T-cell (primary cell): ENCODE measurements around the gene E2F4. TPM values are rescaled to one million over a fixed set of nuclear protein-coding genes. Genes with fewer than 3 reads are reported as not detected.

ENCODE experiments used
- ATAC-seq, 4 experiments: fragments of 200-7000 bp in 3 of 4; fragments of 150-1000 bp in 1 of 4; cut with Tn5 transposase; replicated peaks in 1 of 4; 1 replicate in 3 of 4; 2 replicates in 1 of 4; pipeline ENCODE4 v1.10.0; 2021; ENCODE audit warnings: moderate library complexity in 3 of 4, mild to moderate bottlenecking in 2 of 4, moderate number of reproducible peaks in 1 of 4
- CTCF ChIA-PET, 2 donors: fragments of 300-600 bp; sonication (Branson Sonifier 250); formaldehyde crosslinking; loops; one replicate each; lab custom pipeline; 2022; ENCODE audit warnings: antibody characterized with exemption in 2 of 2; lab: Charles Lee
- POLR2A ChIA-PET, 2 donors: fragments of 300-600 bp; sonication (Branson Sonifier 250); formaldehyde crosslinking; loops; one replicate each; lab custom pipeline; 2022; ENCODE audit warnings: antibody characterized with exemption in 2 of 2; lab: Charles Lee
- DNase-seq, 35 experiments: peaks; one replicate each; pipeline versions ENCODE4 v3.0.0 to v3.0.0-alpha.2; 2013 to 2023
- H3K27ac ChIP-seq: one replicate; pipeline ENCODE4 v1.5.1; 2013; ENCODE audit warnings: low read length
- H3K27me3 ChIP-seq, 2 experiments: replicated peaks in 1 of 2; 1 replicate in 1 of 2; 2 replicates in 1 of 2; pipeline versions ENCODE4 v1.6.1 to v1.7.0; 2013; ENCODE audit warnings: low read length in 1 of 2, mixed read lengths in 1 of 2; ENCODE audit not compliant: control insufficient read depth in 2 of 2, insufficient read depth in 2 of 2; ENCODE audit errors: extremely low read depth in 1 of 2
- H3K36me3 ChIP-seq, 2 donors: 1 replicate in 1 of 2; 2 replicates in 1 of 2; pipeline versions ENCODE4 v1.6.1 to v1.7.0; 2013; ENCODE audit warnings: low read length in 1 of 2; ENCODE audit not compliant: control insufficient read depth in 2 of 2, insufficient read depth in 1 of 2; ENCODE audit errors: extremely low read depth in 1 of 2
- H3K4me1 ChIP-seq, 2 experiments: 1 replicate in 1 of 2; 2 replicates in 1 of 2; pipeline versions ENCODE4 v1.6.1 to v1.7.0; 2013; ENCODE audit warnings: low read length in 2 of 2, mixed read lengths in 1 of 2; ENCODE audit not compliant: insufficient read depth in 2 of 2, control insufficient read depth in 1 of 2; ENCODE audit errors: extremely low read depth in 1 of 2
- H3K4me3 ChIP-seq, 2 donors: 1 replicate in 1 of 2; 2 replicates in 1 of 2; pipeline versions ENCODE4 v1.5.1 to v1.7.0; 2013; ENCODE audit warnings: mild to moderate bottlenecking in 2 of 2, low read length in 1 of 2, moderate library complexity in 1 of 2; ENCODE audit not compliant: control insufficient read depth in 1 of 2; ENCODE audit errors: extremely low read depth in 1 of 2
- H3K9me3 ChIP-seq: 2 replicates; pipeline ENCODE4 v1.7.0; 2013
- H3K27ac Mint-ChIP-seq, 2 donors: one replicate each; pipeline ENCODE4 v1.8.0; 2020 to 2021; ENCODE audit warnings: mild to moderate bottlenecking in 2 of 2, mixed read lengths in 2 of 2
- H3K27me3 Mint-ChIP-seq, 2 donors: one replicate each; pipeline ENCODE4 v1.8.0; 2021 to 2022; ENCODE audit warnings: mixed read lengths in 2 of 2
- H3K36me3 Mint-ChIP-seq: one replicate; pipeline ENCODE4 v1.8.0; 2021; ENCODE audit warnings: mixed read lengths
- H3K4me1 Mint-ChIP-seq, 3 donors: one replicate each; pipeline ENCODE4 v1.8.0; 2020 to 2022; ENCODE audit warnings: mixed read lengths in 3 of 3, mild to moderate bottlenecking in 1 of 3
- H3K4me3 Mint-ChIP-seq, 3 donors: one replicate each; pipeline ENCODE4 v1.8.0; 2020 to 2022; ENCODE audit warnings: mild to moderate bottlenecking in 3 of 3, mixed read lengths in 3 of 3, moderate library complexity in 3 of 3
- H3K9me3 Mint-ChIP-seq, 3 donors: one replicate each; pipeline ENCODE4 v1.8.0; 2020 to 2022; ENCODE audit warnings: mixed read lengths in 3 of 3
- WGBS: methylation state at CpG from one replicate; pipeline ENCODE4 v1.1.5; 2013; ENCODE audit warnings: missing lambda C conversion rate; ENCODE audit not compliant: insufficient coverage; 5-methylcytosine and 5-hydroxymethylcytosine counted together
- total RNA-seq, 35 experiments: library from RNA in 6 of 35; stranded (reverse) in 6 of 35; fragments of 120-200 nt in 1 of 35; gene quantifications; one replicate each; pipeline versions ENCODE4 v1.2.1 to v1.2.4 and lab custom pipeline; 2013 to 2026

The E2F4 gene
- total RNA-seq, 5 donors from 2014 or later (not counting 1 experiment from before 2014, with no cell fraction given): 59.4 to 97.1 (median 83.1) TPM

DNA sequence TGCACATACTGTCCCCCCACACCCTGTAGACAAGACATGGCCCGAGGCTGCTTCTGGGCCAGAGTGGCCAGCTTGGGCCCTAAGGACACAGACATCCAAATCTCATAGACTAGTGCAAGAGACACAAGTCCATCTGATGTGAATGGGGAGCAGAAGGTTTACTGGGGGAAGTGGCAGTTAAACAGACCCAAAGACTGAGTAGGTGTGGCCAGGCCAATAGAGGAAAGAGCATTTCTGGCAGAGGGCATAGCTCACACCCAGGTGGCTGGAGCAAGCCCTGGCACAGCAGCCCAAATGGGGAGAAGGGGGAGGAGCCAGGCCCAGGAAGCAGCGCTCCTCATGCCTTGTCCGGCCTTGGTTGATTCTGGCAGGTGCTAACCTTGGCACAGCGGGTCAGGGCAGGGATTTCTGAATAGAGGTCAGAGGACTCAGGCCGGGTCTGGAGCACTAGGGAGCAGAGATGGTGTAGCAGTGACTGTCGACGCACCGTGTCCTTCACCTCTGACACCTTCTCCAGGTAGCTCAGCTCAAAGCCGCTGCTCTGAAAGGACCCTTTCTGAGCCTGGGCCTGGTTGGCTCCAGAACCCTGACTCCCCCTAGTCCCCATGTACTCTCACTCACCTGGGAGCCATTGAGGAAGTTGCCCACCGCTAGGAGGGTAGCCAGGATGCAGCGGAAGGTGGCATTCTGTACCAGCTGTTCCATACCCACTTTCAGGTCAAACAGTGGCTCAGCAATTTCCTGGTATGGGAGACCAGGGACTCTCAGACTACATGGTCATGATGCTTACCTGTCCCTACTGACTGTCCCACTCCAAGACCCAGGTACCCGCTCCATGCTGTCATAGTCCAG lies 39.1 kb downstream of the E2F4 start:
- DNase-seq (no peak), ATAC-seq (no peak)
- H3K27ac ChIP-seq: no peak overlapping the region
- no peaks in the 10 kb centered on the region for H3K9me3 ChIP-seq
- H3K36me3 Mint-ChIP-seq: peaks cover 26% of the 10 kb centered on the region
- H3K9me3 Mint-ChIP-seq: no peaks in the 10 kb centered on the region
- H3K4me1 ChIP-seq: peaks cover 11 to 37% of the 10 kb centered on the region in 2 experiments
- CTCF ChIA-PET: no interaction called here
- H3K4me3 Mint-ChIP-seq: no peak overlapping the region
- H3K27me3 Mint-ChIP-seq: no peaks in the 10 kb centered on the region
- no peak overlapping the region for H3K4me3 ChIP-seq
- peaks cover 25 to 65% of the 10 kb centered on the region in 2 donors for H3K36me3 ChIP-seq
- 77% methylated on average over 6 of the region's 12 CpGs for WGBS
- POLR2A ChIA-PET: interaction anchor here in 1 of 2 donors (0.7 kb wide), 1 partner anchor 208 kb away, joined by 3 read pairs; no protein-coding TSS in a partner anchor
- no peak overlapping the region for H3K27ac Mint-ChIP-seq
- peaks cover 0 to 2% of the 10 kb centered on the region in 2 experiments for H3K27me3 ChIP-seq
- peaks cover 23 to 30% (median 24%) of the 10 kb centered on the region in 3 donors for H3K4me1 Mint-ChIP-seq

DNA sequence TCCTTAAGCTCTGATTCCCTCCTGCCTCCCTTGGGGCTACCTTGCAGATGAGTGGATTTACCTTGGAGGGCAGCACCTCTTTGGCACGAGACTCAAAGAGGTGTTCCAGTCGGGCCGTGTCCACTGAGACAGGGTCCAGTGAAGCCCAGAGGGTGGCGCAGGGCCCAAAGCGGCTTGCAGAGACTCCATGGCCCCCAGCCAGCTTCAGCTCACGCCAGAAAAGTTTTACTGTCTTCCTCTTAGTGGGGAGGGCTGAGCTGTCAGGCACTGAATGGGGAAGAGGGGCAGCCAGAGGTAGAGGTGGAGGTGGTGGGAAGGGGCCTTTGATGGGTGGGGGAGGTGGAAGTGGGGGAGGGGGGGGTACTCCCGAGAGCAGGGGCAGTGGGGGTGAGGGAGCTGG lies 41.6 kb downstream of the E2F4 start:
- Mint-ChIP-seq H3K4me3 (no peak overlapping the region), H3K27ac (no peak overlapping the region), H3K36me3 (peaks cover 41% of the 10 kb centered on the region), H3K9me3 (no peaks in the 10 kb centered on the region), H3K27me3 (no peaks in the 10 kb centered on the region), H3K4me1 (peaks cover 0 to 16% (median 6%) of the 10 kb centered on the region in 3 donors)
- H3K27me3 ChIP-seq: peaks cover 0 to 2% of the 10 kb centered on the region in 2 experiments
- no peak overlapping the region for H3K27ac ChIP-seq
- 97% methylated on average over 5 of the region's 7 CpGs for WGBS
- CTCF ChIA-PET: interaction anchor here in 1 of 2 donors (0.6 kb wide), 1 partner anchor 213 kb away, joined by 3 read pairs; no protein-coding TSS in a partner anchor
- H3K4me1 ChIP-seq: peaks cover 0 to 29% of the 10 kb centered on the region in 2 experiments
- DNase-seq (no peak), ATAC-seq (no peak)
- no peak overlapping the region for H3K4me3 ChIP-seq
- H3K9me3 ChIP-seq: no peaks in the 10 kb centered on the region
- peaks cover 38 to 78% of the 10 kb centered on the region in 2 donors for H3K36me3 ChIP-seq
- POLR2A ChIA-PET: no interaction called here

GRCh38 chr16:67234180-67234597 lies 42.2 kb downstream of the E2F4 start:
- Histone ChIP-seq H3K36me3 (peaks cover 39 to 78% of the 10 kb centered on the region in 2 donors), H3K4me3 (no peak overlapping the region), H3K9me3 (no peaks in the 10 kb centered on the region), H3K27ac (no peak overlapping the region), H3K27me3 (peaks cover 0 to 2% of the 10 kb centered on the region in 2 experiments), H3K4me1 (peaks cover 0 to 26% of the 10 kb centered on the region in 2 experiments)
- no peak for DNase-seq
- H3K4me1 Mint-ChIP-seq: peaks cover 0 to 12% (median 6%) of the 10 kb centered on the region in 3 donors
- 97% methylated on average over 8 of the region's 10 CpGs for WGBS
- H3K27ac Mint-ChIP-seq: peak overlapping the region in 1 of 2 donors; percentile 63
- H3K27me3 Mint-ChIP-seq: no peaks in the 10 kb centered on the region
- no peaks in the 10 kb centered on the region for H3K9me3 Mint-ChIP-seq
- ChIA-PET CTCF (interaction anchor here in 1 of 2 donors (0.6 kb wide), 1 partner anchor 213 kb away, joined by 3 read pairs; no protein-coding TSS in a partner anchor), POLR2A (no interaction called here)
- no peak overlapping the region for H3K4me3 Mint-ChIP-seq
- no peak for ATAC-seq
- H3K36me3 Mint-ChIP-seq: peaks cover 37% of the 10 kb centered on the region

DNA sequence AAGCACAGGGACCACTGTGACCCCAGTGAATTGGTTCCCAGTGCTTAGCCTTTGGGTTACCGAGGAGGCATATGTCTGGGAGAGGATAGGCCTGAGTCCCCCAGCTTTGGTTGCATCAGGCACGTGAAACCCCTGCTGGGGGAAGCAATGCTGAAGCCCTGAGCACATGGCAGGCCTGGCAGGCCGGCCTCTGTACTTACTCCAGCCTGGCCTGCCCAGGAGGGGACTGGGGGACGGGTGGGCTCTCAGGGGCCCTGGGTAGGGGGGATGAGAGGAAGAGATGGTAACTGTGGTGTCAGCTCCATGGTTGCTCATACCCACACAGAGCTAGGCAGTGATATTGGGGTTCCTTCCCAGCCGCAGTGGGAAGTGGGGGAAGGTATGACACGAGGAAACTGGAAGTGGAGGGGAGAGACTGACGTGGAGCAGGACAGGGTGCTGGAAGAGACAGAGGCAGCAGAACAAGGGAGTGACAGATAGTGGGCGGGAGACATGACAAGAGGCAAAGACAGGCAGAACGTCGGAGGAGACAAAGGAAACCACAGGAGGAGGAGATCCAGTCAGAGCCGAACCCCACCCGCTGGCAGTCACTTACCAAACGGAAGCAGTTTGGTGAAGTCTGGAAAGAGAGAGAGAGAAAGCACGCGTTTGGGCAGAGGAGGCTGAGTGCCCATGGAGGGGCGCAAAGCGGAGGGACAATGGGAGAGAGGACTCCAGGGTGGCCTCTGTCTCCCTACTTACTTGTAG lies 44.0 kb downstream of the E2F4 start:
- ChIA-PET POLR2A (interaction anchor here in 1 of 2 donors (0.7 kb wide), 1 partner anchor 20 kb away, joined by 4 read pairs; no protein-coding TSS in a partner anchor), CTCF (interaction anchor here (0.7 kb wide), 2 partner anchors 38 to 100 kb away, joined by 5 read pairs; no protein-coding TSS in a partner anchor)
- H3K9me3 ChIP-seq: no peaks in the 10 kb centered on the region
- DNase-seq (peak in 27 of 35 experiments; percentile 21 to 66 (median 35)), ATAC-seq (peak; percentile 67 to 75 (median 68))
- no peaks in the 10 kb centered on the region for H3K27me3 Mint-ChIP-seq
- peak overlapping the region in 1 of 2 donors; percentile 27 for H3K4me3 ChIP-seq
- peaks cover 0 to 2% of the 10 kb centered on the region in 2 experiments for H3K27me3 ChIP-seq
- no peaks in the 10 kb centered on the region for H3K9me3 Mint-ChIP-seq
- H3K4me1 ChIP-seq: peaks cover 0 to 26% of the 10 kb centered on the region in 2 experiments
- H3K4me1 Mint-ChIP-seq: peaks cover 0 to 14% (median 6%) of the 10 kb centered on the region in 3 donors
- peak overlapping the region; percentile 91 to 92 for H3K27ac Mint-ChIP-seq
- peak overlapping the region; percentile 57 for H3K27ac ChIP-seq
- H3K36me3 ChIP-seq: peaks cover 28 to 60% of the 10 kb centered on the region in 2 donors
- 78% methylated on average over 16 of the region's 17 CpGs for WGBS
- peaks cover 26% of the 10 kb centered on the region for H3K36me3 Mint-ChIP-seq
- peak overlapping the region; percentile 43 to 72 (median 57) for H3K4me3 Mint-ChIP-seq

- Mint-ChIP-seq H3K27me3 (no peaks in the 10 kb centered on the region), H3K36me3 (peaks cover 26% of the 10 kb centered on the region), H3K4me3 (peak overlapping the region; percentile 43 to 72 (median 57)), H3K27ac (peak overlapping the region; percentile 91 to 92), H3K4me1 (peaks cover 0 to 18% (median 9%) of the 10 kb centered on the region in 3 donors), H3K9me3 (no peaks in the 10 kb centered on the region)
- H3K27me3 ChIP-seq: no peaks in the 10 kb centered on the region
- ATAC-seq (peak; percentile 65 to 82 (median 72)), DNase-seq (peak; percentile 30 to 79 (median 63))
- ChIA-PET POLR2A (no interaction called here), CTCF (interaction anchor here in 1 of 2 donors (0.7 kb wide), 1 partner anchor 39 kb away, joined by 5 read pairs; no protein-coding TSS in a partner anchor)
- peaks cover 0 to 26% of the 10 kb centered on the region in 2 experiments for H3K4me1 ChIP-seq
- peak overlapping the region; percentile 57 for H3K27ac ChIP-seq
- peak overlapping the region in 1 of 2 donors; percentile 27 for H3K4me3 ChIP-seq
- 95% methylated on average over 20 of the region's 50 CpGs for WGBS
- H3K36me3 ChIP-seq: peaks cover 31 to 53% of the 10 kb centered on the region in 2 donors
- H3K9me3 ChIP-seq: no peaks in the 10 kb centered on the region
Observed at GRCh38 chr16:67236563-67237395, 44.8 kb downstream of the E2F4 start.
